Activated CD4-positive, alpha-beta T cell treated with anti-CD3 and anti-CD28 coated beads, Interleukin-2, amount 10 ng/mL, durations not matched to agents 7 days and 5 days (primary cell): Measurements from ENCODE around the gene FGGY. TPM values are rescaled to one million over a fixed set of nuclear protein-coding genes. Genes with fewer than 3 reads are reported as not detected.

Experiments used
- CTCF ChIA-PET: fragments of 350-600 bp; sonication (Branson Sonifier 250); formaldehyde crosslinking; loops from one replicate; lab custom pipeline; 2021; ENCODE audit warnings: antibody characterized with exemption; lab: Charles Lee
- POLR2A ChIA-PET: fragments of 350-600 bp; sonication (Branson Sonifier 250); formaldehyde crosslinking; loops from one replicate; lab custom pipeline; 2021; ENCODE audit warnings: antibody characterized with exemption; lab: Charles Lee
- DNase-seq: peaks from one replicate; pipeline ENCODE4 v3.0.0-alpha.2; 2020
- H3K27ac Mint-ChIP-seq: one replicate; pipeline ENCODE4 v1.8.0; 2021; ENCODE audit warnings: mild to moderate bottlenecking, moderate library complexity, mixed read lengths
- H3K27me3 Mint-ChIP-seq: one replicate; pipeline ENCODE4 v1.8.0; 2021; ENCODE audit warnings: mixed read lengths
- H3K36me3 Mint-ChIP-seq: one replicate; pipeline ENCODE4 v1.8.0; 2021; ENCODE audit warnings: low read depth, mixed read lengths
- H3K4me1 Mint-ChIP-seq: one replicate; pipeline ENCODE4 v1.8.0; 2021; ENCODE audit warnings: mixed read lengths
- H3K4me3 Mint-ChIP-seq: one replicate; pipeline ENCODE4 v1.8.0; 2021; ENCODE audit warnings: mild to moderate bottlenecking, moderate library complexity, mixed read lengths
- H3K9me3 Mint-ChIP-seq: one replicate; pipeline ENCODE4 v1.8.0; 2021; ENCODE audit warnings: mixed read lengths
- total RNA-seq, 2 experiments: library from RNA; stranded (reverse); gene quantifications; one replicate each; pipeline ENCODE4 v1.2.3, GENCODE V29; 2021

FGGY gene
- total RNA-seq, 2 experiments from 2014 or later, result 3.3 to 5.5 TPM

DNA sequence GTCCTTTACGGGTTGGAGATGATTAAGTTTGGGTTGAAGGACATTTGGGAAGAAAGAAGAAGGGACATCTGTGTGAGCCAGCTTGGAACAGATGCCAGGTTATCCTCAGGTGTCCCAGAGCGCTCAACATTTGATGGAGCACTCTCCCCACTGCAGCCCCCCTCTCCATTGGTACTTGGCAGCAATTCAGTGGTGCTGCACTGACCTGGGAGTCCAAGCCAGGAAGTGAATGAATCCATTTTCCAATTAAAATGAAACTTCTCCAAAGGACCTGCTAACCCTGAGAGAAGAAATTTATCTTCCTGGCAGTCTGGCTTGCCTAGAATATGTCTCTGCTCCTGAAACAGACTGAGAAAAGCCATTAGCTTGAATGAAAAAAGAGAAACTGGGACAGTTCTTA is 67.1 kb downstream of the FGGY start:
- H3K36me3 Mint-ChIP-seq, result no peaks in the 10 kb centered on the region
- H3K9me3 Mint-ChIP-seq, result no peaks in the 10 kb centered on the region
- no peaks in the 10 kb centered on the region for H3K4me1 Mint-ChIP-seq
- no peaks in the 10 kb centered on the region for H3K27me3 Mint-ChIP-seq
- H3K27ac Mint-ChIP-seq, result no peak overlapping the region
- no peak for DNase-seq
- H3K4me3 Mint-ChIP-seq, result no peak overlapping the region
- CTCF ChIA-PET, result interaction anchor here (1.2 kb wide), 1 partner anchor 24 kb away, joined by 3 read pairs; no protein-coding TSS in a partner anchor
- POLR2A ChIA-PET, result no interaction called here

DNA sequence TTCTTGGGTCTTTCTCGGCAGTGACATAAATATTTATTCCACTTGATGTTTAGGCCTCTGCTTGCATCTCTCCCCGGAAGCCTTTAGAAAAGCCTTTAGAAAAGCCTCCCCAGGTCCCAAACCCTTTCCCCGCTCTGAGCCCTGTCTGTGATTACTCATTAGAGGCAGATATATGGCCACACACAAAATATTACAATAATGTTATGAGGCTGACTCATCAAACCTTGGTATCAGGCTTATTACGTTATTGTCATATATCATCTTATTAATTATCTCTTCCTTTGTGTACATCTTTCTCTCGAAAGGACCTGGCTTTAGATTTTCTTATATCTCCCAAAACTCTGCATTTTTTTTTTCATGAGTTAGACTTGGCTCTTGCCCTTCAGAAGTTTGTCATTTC is 69.5 kb downstream of the FGGY start:
- POLR2A ChIA-PET, result no interaction called here
- Mint-ChIP-seq H3K27me3 (no peaks in the 10 kb centered on the region), H3K36me3 (no peaks in the 10 kb centered on the region), H3K9me3 (peaks cover 2% of the 10 kb centered on the region), H3K4me3 (no peak overlapping the region), H3K27ac (no peak overlapping the region), H3K4me1 (no peaks in the 10 kb centered on the region)
- CTCF ChIA-PET, result no interaction called here
- no peak for DNase-seq

DNA sequence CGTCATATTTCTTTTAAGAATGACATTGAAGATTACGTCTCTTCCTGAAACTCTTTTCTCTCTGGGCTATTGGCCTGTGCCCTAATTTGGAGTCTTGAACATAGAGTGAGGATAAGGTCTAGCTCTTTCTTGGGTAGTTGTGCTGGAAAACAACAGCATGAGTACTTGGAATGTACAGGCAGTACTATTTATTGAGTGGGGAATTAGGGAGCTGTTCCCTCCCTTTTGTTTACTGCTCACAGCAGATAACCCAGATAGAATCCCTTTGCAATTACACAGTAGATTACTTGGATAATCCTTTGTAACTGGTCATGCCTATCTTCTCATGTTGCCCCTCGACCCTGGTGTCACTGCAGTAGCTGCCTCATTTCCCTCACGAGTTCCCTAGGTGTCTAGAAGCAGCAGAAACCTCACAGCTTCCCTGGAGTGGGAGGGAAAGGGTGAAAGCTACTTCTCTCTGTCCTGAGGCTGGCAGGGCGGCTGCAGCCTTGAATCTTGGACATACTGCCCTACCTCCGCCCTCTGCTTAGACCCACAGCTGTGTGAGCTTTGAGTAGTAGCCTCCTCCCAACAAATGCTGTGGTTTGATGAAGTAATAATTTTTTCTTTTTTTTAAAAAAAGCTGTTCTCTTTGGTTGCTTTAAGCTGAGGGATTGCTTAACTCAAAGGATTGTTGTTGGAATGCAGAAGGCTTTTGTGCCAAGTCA is 70.6 kb downstream of the FGGY start:
- Mint-ChIP-seq H3K36me3 (no peaks in the 10 kb centered on the region), H3K27ac (no peak overlapping the region), H3K9me3 (peaks cover 2% of the 10 kb centered on the region), H3K27me3 (no peaks in the 10 kb centered on the region), H3K4me3 (no peak overlapping the region), H3K4me1 (no peaks in the 10 kb centered on the region)
- ChIA-PET CTCF (interaction anchor here (0.6 to 1.7 kb wide), 3 partner anchors 11 to 302 kb away, joined by 3 read pairs; no protein-coding TSS in a partner anchor), POLR2A (no interaction called here)
- DNase-seq, result no peak

DNA sequence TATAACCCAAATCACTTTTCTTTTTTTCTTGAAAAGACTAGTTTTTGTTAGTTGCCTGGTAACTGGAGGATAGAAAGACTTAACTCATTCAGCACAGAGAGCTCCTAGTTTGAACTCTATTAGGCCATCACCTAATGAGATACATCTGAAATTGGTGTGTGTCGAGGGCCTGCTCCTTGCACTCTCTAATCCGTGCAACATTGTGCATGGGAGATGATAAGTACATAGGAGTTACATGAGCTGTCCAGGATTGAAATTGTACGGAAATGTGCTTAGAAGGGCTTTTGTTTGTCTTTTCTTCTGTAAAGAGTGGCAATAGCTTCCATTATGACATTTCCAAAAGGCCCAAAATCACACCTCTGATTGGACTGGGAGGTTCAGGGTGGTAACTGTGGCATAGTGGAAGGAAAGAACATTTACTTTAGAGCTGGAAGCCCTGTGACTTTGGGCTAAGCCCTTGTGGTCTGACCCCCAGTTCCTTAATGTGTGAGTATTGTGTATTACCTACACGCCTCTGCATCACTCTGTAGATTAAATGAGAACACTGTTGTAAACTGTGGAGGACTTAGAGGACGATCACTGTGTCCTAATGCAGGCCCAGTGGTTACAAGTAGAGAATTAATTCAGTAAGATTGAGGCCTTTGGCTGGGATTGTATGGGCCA is 71.2 kb downstream of the FGGY start:
- H3K27ac Mint-ChIP-seq, result no peak overlapping the region
- DNase-seq, result no peak
- peaks cover 2% of the 10 kb centered on the region for H3K9me3 Mint-ChIP-seq
- H3K4me1 Mint-ChIP-seq, result no peaks in the 10 kb centered on the region
- ChIA-PET CTCF (interaction anchor here (0.6 to 1.7 kb wide), 2 partner anchors 10 to 24 kb away, joined by 3 read pairs; no protein-coding TSS in a partner anchor), POLR2A (no interaction called here)
- H3K27me3 Mint-ChIP-seq, result no peaks in the 10 kb centered on the region
- H3K36me3 Mint-ChIP-seq, result no peaks in the 10 kb centered on the region
- H3K4me3 Mint-ChIP-seq, result no peak overlapping the region

DNA sequence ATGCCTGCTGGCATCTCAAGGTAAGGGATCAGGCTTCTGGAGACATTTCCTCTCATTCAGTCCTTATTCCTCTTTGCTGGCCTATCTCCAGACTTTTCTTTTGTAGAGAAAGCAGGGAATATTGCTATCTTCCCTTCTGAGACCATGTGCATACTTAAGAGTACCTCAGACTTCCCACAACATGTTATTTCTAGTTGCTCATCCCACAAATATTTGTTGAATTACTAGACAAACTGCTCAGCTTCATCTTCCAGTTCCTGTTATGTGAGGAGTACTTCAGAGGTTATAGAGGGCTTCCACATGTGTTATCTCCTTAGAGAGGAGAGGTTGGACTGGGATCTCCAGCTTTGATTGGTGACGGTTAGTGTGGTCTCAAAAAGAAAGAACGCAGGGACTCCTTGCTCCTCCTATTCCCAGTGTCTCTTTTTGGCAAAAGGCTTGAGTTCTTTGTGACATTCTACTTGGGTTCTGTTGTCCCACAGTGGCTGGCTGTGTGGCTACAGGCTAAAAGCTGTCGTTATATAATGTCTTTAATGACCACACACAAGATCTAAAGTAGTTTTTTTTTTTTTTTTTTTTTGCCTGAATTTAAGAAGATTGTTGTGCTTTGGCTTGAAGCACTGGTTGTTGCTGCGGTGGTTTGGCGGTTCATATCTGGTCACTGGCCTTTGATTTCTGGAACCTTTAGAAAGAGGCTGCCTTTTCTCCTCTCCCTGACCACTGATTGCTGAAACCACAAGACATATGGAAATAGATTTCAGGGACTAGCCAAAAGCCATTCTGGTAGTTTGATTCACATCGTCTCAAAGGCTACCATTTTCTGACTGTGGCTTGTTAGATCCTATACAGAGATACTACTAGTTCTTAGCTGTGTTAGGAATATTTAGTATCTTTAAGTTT is 78.7 kb downstream of the FGGY start:
- CTCF ChIA-PET, result interaction anchor here (0.6 kb wide), 1 partner anchor 92 kb away, joined by 3 read pairs; no protein-coding TSS in a partner anchor
- no peak overlapping the region for H3K27ac Mint-ChIP-seq
- H3K4me1 Mint-ChIP-seq, result no peaks in the 10 kb centered on the region
- H3K36me3 Mint-ChIP-seq, result peaks cover 1% of the 10 kb centered on the region
- peaks cover 6% of the 10 kb centered on the region for H3K9me3 Mint-ChIP-seq
- POLR2A ChIA-PET, result no interaction called here
- no peak for DNase-seq
- H3K27me3 Mint-ChIP-seq, result no peaks in the 10 kb centered on the region
- H3K4me3 Mint-ChIP-seq, result no peak overlapping the region

DNA sequence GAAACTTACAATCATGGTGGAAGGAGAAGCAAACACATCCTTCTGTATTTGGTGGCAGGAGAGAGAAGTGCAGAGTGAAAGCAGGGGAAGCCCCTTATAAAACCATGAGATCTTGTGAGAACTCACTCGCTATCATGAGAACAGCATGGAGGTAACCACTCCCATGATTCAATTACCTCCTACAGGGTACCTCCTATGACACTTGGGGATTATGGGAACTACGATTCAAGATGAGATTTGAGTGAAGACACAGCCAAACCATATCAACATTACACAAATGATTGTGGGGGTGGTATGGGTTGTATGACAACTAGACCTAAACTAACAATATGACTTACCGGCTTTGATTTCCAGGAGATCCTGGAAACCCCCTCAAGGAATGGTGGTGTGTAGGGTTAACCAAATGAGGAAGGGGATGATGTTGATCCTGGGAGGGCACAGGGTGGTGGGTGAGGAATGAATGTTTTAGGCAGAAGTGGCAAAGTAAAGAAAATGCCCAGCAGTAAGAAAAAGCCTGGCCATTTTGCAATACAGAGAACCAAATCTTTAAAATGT is 80.5 kb downstream of the FGGY start:
- H3K4me3 Mint-ChIP-seq, result no peak overlapping the region
- no peak for DNase-seq
- H3K27ac Mint-ChIP-seq, result no peak overlapping the region
- H3K27me3 Mint-ChIP-seq, result no peaks in the 10 kb centered on the region
- H3K4me1 Mint-ChIP-seq, result no peaks in the 10 kb centered on the region
- ChIA-PET POLR2A (no interaction called here), CTCF (no interaction called here)
- H3K36me3 Mint-ChIP-seq, result peaks cover 1% of the 10 kb centered on the region
- peaks cover 6% of the 10 kb centered on the region for H3K9me3 Mint-ChIP-seq

DNA sequence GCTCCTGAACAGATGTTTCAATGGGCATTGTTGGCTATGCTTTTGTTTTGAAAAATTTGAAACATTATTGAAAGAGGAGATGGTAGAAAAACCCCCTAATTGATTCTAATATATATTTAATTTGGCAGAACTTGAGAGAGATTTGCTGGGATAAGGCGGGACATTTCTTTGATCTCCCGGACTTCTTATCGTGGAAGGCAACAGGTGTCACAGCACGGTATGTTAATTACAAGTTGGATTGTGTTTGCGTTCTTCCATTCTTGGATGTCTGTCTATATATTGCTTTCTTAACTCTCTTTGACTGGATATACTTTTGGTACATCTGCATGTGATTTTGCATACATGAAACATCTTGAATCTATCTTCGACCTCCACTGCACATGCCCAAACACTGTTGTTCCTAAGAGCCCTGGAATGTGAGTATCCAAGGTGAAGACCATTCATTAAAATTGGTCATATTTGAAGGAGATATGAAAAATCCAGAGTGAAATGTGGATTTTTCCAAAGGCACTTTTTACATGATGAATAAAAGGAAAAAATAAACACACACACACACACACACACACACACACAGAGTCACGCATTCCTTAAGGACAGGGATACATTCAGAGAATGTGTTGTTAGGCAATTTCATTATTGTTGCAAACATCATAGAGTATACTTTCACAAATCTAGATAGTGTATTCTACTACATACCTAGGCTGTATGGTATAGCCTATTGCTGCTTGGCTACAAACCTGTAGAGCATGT is 81.9 kb downstream of the FGGY start:
- Mint-ChIP-seq H3K36me3 (peaks cover 1% of the 10 kb centered on the region), H3K27me3 (no peaks in the 10 kb centered on the region), H3K9me3 (peaks cover 6% of the 10 kb centered on the region), H3K4me3 (no peak overlapping the region), H3K4me1 (no peaks in the 10 kb centered on the region), H3K27ac (no peak overlapping the region)
- POLR2A ChIA-PET, result no interaction called here
- CTCF ChIA-PET, result interaction anchor here (0.9 kb wide), 1 partner anchor 11 kb away, joined by 3 read pairs; no protein-coding TSS in a partner anchor
- DNase-seq, result no peak

DNA sequence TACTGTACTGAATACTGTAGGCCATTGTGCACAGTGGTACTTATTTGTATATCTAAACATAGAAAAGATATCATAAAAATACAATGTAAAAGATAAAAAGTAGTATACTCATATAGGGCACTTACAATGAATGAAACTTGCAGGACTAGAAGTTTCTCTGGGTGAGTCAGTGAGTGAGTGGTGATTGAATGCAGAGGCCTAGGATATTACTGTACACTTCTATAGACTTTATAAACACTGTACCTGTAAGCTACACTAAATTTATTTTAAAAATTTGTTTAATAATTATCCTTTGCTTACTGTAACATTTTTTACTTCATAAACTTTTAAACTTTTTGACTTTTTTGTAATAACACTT is 82.5 kb downstream of the FGGY start:
- Mint-ChIP-seq H3K9me3 (peaks cover 6% of the 10 kb centered on the region), H3K4me3 (no peak overlapping the region), H3K36me3 (peaks cover 1% of the 10 kb centered on the region), H3K27ac (no peak overlapping the region), H3K27me3 (no peaks in the 10 kb centered on the region), H3K4me1 (no peaks in the 10 kb centered on the region)
- POLR2A ChIA-PET, result no interaction called here
- no peak for DNase-seq
- CTCF ChIA-PET, result no interaction called here

DNA sequence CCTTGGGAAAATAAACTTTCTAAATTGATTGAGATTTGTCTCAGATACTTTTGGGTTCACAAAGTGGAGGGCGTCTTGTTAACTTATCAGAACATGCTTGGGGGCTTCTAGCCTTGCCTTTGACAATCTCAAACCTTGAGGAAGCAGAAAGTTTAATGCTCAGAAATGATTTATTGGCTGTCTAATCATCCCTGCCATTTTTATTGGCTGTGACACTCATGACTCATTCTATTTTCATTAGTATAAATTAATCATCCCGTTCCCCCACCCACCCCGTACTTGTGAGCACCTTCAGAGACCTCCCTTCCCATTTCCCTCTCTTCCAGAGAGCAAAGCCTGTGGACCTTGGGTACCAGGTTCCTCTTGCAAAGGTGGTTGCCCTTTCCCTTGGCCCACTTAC is 87.1 kb downstream of the FGGY start:
- no peaks in the 10 kb centered on the region for H3K9me3 Mint-ChIP-seq
- H3K4me1 Mint-ChIP-seq, result no peaks in the 10 kb centered on the region
- H3K27me3 Mint-ChIP-seq, result no peaks in the 10 kb centered on the region
- no peak overlapping the region for H3K4me3 Mint-ChIP-seq
- peaks cover 1% of the 10 kb centered on the region for H3K36me3 Mint-ChIP-seq
- no peak overlapping the region for H3K27ac Mint-ChIP-seq
- DNase-seq, result no peak
- ChIA-PET POLR2A (no interaction called here), CTCF (interaction anchor here (1.1 kb wide), 1 partner anchor 10 kb away, joined by 4 read pairs; no protein-coding TSS in a partner anchor)

DNA sequence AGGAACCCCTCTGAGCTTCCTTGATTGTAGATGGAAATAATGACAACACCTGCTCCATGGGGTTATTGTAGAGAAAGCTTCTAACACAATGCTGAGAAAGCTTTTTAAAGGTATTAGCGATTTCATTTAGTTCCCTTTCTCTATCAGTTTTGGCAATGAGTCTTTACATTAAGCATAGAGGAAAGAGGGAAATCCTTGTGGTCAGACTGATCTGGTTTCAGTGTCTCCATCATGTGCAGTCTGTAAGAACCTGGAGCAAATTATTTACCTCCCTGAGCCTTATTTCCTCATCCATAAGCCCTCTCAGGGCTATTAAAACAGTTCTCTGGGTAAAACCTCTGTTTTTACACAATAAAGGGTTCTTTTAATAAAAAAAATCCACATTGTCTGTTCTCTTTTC is 87.5 kb downstream of the FGGY start:
- H3K27ac Mint-ChIP-seq, result no peak overlapping the region
- ChIA-PET POLR2A (no interaction called here), CTCF (interaction anchor here (1.1 kb wide), 1 partner anchor 10 kb away, joined by 4 read pairs; no protein-coding TSS in a partner anchor)
- DNase-seq, result no peak
- no peaks in the 10 kb centered on the region for H3K4me1 Mint-ChIP-seq
- no peak overlapping the region for H3K4me3 Mint-ChIP-seq
- H3K36me3 Mint-ChIP-seq, result peaks cover 1% of the 10 kb centered on the region
- H3K9me3 Mint-ChIP-seq, result no peaks in the 10 kb centered on the region
- no peaks in the 10 kb centered on the region for H3K27me3 Mint-ChIP-seq

DNA sequence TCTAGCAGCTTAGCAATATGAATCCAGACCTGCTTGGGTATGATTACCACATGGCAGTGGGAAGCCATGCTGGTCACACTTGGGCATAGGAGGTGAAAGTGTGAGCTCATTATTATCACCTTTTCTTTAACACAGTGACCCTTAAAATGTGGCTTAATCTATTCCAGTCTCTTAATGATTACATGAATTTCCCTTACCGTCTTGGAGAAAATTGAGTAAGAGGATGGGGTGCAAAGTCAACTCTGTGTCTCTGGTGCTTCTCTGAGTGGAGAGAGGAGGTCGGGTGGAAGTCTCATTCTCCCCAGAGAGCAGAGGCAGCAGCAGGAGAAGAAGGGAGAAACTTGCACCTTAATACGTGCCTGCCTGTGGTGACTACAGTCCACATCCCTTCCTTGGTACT is 91.3 kb downstream of the FGGY start:
- DNase-seq, result no peak
- peaks cover 5% of the 10 kb centered on the region for H3K9me3 Mint-ChIP-seq
- no peaks in the 10 kb centered on the region for H3K27me3 Mint-ChIP-seq
- ChIA-PET CTCF (no interaction called here), POLR2A (no interaction called here)
- no peaks in the 10 kb centered on the region for H3K36me3 Mint-ChIP-seq
- H3K4me1 Mint-ChIP-seq, result peaks cover 8% of the 10 kb centered on the region
- H3K4me3 Mint-ChIP-seq, result no peak overlapping the region
- H3K27ac Mint-ChIP-seq, result no peak overlapping the region

DNA sequence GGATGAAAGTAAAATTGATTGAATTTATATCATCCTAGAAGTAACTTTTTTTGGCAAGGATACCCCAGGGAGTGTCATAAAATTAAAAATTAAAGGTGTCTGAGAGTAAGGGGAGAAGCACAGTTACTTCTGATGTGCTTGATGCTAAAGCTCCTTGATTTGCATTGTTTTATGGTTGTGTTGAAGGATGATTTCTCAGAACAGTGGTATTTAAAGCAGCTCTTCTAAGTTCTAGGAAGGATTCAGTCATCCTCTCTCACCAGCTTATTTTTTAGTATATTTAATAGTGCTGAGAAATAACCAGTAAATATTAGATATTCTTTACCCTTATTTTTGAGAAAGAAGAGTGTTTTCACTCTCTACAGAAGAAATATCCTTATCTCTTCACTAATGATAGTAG is 93.0 kb downstream of the FGGY start:
- no peak for DNase-seq
- Mint-ChIP-seq H3K36me3 (no peaks in the 10 kb centered on the region), H3K4me1 (peaks cover 13% of the 10 kb centered on the region), H3K9me3 (peaks cover 5% of the 10 kb centered on the region), H3K27me3 (no peaks in the 10 kb centered on the region), H3K27ac (no peak overlapping the region), H3K4me3 (no peak overlapping the region)
- ChIA-PET POLR2A (no interaction called here), CTCF (no interaction called here)
